OCI-LY1 (cell line): ENCODE data around the gene DCHS1.

Source experiments
- CTCF ChIP-seq: fragments of 200-600 bp; sonication (generic), shearing (Covaris generic); IDR thresholded peaks from 2 replicates; pipeline ENCODE4 v1.5.1; 2017; ENCODE audit warnings: mild to moderate bottlenecking, antibody characterized with exemption, low read length, moderate library complexity, mixed read lengths
- EZH2 ChIP-seq: fragments of 200-600 bp; sonication (generic), shearing (Covaris generic); IDR thresholded peaks from 2 replicates; pipeline ENCODE4 v1.8.0; 2017; ENCODE audit warnings: borderline replicate concordance, mixed run types, mild to moderate bottlenecking, antibody characterized with exemption, low read length, moderate library complexity, mixed read lengths

GRCh38 chr11:6617315-6617781, 38.3 kb downstream of the DCHS1 start:
- TF ChIP-seq CTCF: no peak
- no peak for TF ChIP-seq EZH2
